ENCODE data around the gene DLK2. TPM values are rescaled to one million over a fixed set of nuclear protein-coding genes. Genes with fewer than 3 reads are reported as not detected.
"Not testable (repeated sequence)": the region's sequence is repeated elsewhere in the genome, so short reads cannot be mapped to it uniquely, and the experiment has no call there.

Gene DLK2
- 1 to 10 TPM; 1.8 to 2.9 (median 2.2) TPM for total RNA-seq (2021; fragmentation: NEBNext Ultra II Directional; extraction: Animal tissue kit (Norgen Biotek cat#: 25700))
- long read RNA-seq, transcript DLK2-203 (6 exons, 1,590 nt) = major isoform, 5 of 11 reads
- long read RNA-seq, partial matches to known transcripts = 0 of 11 reads
- long read RNA-seq, other reads (novel, unspliced or antisense) = 5 of 11 reads

DNA sequence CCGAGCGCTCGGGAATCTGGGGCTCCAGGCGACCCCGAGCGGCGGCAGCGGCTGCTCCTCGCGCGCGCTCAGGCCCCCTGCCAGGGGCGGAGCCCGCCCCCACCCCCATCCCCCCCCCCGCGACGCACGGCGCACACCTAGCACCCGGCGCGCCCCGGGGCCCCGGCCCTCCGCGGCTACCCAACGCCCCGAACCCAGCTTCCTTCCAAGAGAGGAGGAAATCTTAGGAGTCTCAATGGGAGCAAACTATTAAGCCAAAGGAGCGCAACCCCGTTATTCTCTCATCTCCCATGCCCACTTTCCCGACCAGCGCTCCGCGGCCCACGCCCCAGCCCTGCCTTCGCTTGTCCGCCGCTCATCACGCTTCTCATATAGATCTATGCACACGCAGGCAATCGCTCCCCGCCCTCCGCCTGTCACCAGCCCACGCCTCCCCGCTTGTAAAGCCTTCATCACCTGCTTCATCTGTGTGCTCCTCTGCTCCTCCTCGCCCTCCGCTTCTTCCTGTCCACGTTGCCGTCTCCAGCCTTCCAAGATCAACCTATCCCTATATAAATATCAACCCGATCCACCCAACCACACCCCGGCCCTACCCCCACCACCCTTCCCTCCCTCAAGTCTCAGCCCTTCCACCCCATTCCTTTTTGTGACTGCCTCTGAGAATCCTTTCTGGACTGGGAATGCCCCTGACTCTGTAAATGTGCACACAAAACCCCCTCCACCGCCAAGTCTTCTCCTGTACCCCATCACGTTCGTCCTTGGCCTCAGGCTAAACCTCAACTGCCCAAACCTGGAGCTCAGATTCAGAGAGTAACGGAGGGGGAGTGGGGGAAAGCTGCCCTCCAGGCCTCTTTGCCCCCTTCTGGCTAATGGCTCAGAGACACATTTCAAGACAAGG lies at the start of gene DLK2:
Gene DLK2, minus strand, starts transcription at position 18 of the 898 bp plus-strand sequence. CDS start 723 bp downstream, outside the sequence.
- peaks cover 14% of the 10 kb centered on the region for H3K4me1 Mint-ChIP-seq (ENCODE audit: low read depth)
- peak within 1 kb of the TSS; percentile 83 for H3K4me3 Mint-ChIP-seq
- H3K36me3 Mint-ChIP-seq (ENCODE audit: low read depth) = no peaks in the 10 kb centered on the region
- H3K9me3 Mint-ChIP-seq = no peaks in the 10 kb centered on the region
- TF ChIP-seq CTCF (IDR thresholded peaks at IDR 0.05) = no peak
- H3K27me3 Mint-ChIP-seq (ENCODE audit: insufficient read depth) = peaks cover 9% of the 10 kb centered on the region
- no peak for DNase-seq
- no peak within 1 kb of the TSS for H3K27ac Mint-ChIP-seq

- no peak for DNase-seq
- H3K27me3 Mint-ChIP-seq (ENCODE audit: insufficient read depth) = no peaks in the 10 kb centered on the region; the same call in 1 of the 2 replicates
- peaks cover 1% of the 10 kb centered on the region; the same call in 1 of the 2 replicates for H3K4me1 Mint-ChIP-seq (ENCODE audit: low read depth)
- no peak overlapping the region for H3K27ac Mint-ChIP-seq
- H3K4me3 Mint-ChIP-seq = no peak overlapping the region
- peaks cover 13% of the 10 kb centered on the region; the same call in 1 of the 2 replicates for H3K36me3 Mint-ChIP-seq (ENCODE audit: low read depth)
- no peak for TF ChIP-seq CTCF (IDR thresholded peaks at IDR 0.05)
- H3K9me3 Mint-ChIP-seq = no peaks in the 10 kb centered on the region
These were observed 48.1 kb upstream of the DLK2 start for GRCh38 chr6:43503443-43503842.

DNA sequence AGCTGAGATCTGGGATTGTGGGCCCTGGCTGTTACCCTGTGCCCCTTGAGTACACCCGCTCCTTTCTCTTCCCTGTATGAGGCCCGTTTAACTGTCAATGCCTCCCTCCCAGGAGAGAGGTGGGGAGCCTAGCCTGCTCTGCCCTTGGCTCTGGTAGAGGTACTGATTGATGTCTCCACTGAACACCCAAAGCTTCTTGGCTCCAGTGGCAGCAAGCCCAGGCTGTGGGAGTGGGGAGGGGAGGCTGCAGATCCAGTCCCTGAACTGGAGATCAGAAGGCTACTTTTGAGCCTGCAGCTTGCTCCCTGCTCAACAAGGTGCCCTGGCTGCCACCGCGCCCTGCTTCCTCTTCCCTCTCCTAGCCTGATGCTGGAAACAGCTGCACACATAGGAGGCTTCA lies 47.3 kb upstream of the DLK2 start:
- Mint-ChIP-seq H3K27ac (no peak overlapping the region), H3K4me1 (ENCODE audit: low read depth) (no peaks in the 10 kb centered on the region; the same call in 1 of the 2 replicates), H3K4me3 (no peak overlapping the region), H3K27me3 (ENCODE audit: insufficient read depth) (no peaks in the 10 kb centered on the region; the same call in none of the 2 replicates), H3K36me3 (ENCODE audit: low read depth) (peaks cover 13% of the 10 kb centered on the region; the same call in 1 of the 2 replicates), H3K9me3 (no peaks in the 10 kb centered on the region)
- no peak for DNase-seq
- no peak for TF ChIP-seq CTCF (IDR thresholded peaks at IDR 0.05)

GRCh38 chr6:43500921-43501320 lies 45.6 kb upstream of the DLK2 start:
- Mint-ChIP-seq H3K27ac (no peak overlapping the region), H3K4me1 (ENCODE audit: low read depth) (peaks cover 17% of the 10 kb centered on the region), H3K4me3 (no peak overlapping the region), H3K27me3 (ENCODE audit: insufficient read depth) (no peaks in the 10 kb centered on the region; the same call in none of the 2 replicates), H3K9me3 (no peaks in the 10 kb centered on the region), H3K36me3 (ENCODE audit: low read depth) (peaks cover 13% of the 10 kb centered on the region; the same call in 1 of the 2 replicates)
- no peak for DNase-seq
- no peak for TF ChIP-seq CTCF (IDR thresholded peaks at IDR 0.05)

GRCh38 chr6:43499028-43499815 lies 43.9 kb upstream of the DLK2 start:
- Mint-ChIP-seq H3K4me1 (ENCODE audit: low read depth) (peaks cover 34% of the 10 kb centered on the region), H3K36me3 (ENCODE audit: low read depth) (peaks cover 22% of the 10 kb centered on the region; the same call in 1 of the 2 replicates), H3K4me3 (no peak overlapping the region), H3K27ac (no peak overlapping the region), H3K27me3 (ENCODE audit: insufficient read depth) (no peaks in the 10 kb centered on the region; the same call in none of the 2 replicates), H3K9me3 (no peaks in the 10 kb centered on the region)
- no peak for TF ChIP-seq CTCF (IDR thresholded peaks at IDR 0.05)
- DNase-seq = no peak

GRCh38 chr6:43498291-43498690 lies 42.9 kb upstream of the DLK2 start:
- not testable (repeated sequence) for H3K27me3 Mint-ChIP-seq (ENCODE audit: insufficient read depth); H3K27ac Mint-ChIP-seq; H3K9me3 Mint-ChIP-seq; H3K4me3 Mint-ChIP-seq; DNase-seq
- peaks cover 22% of the 10 kb centered on the region; the same call in 1 of the 2 replicates for H3K36me3 Mint-ChIP-seq (ENCODE audit: low read depth)
- H3K4me1 Mint-ChIP-seq (ENCODE audit: low read depth) = peaks cover 43% of the 10 kb centered on the region

Measured in HFFc6 (cell line).